ENCODE data around the gene TBC1D10A. TPM values are rescaled to one million over a fixed set of nuclear protein-coding genes. Genes with fewer than 3 reads are reported as not detected.
A peak's percentile ranks its signal among the peaks of the same experiment; 100 is the strongest.

Gene TBC1D10A
- total RNA-seq, 4 donors from 2014 or later: 38.3 to 49.2 (median 43.0) TPM

GRCh38 chr22:30261134-30261533 lies 65.6 kb downstream of the TBC1D10A start:
- DNase-seq (ENCODE audit: low spot score in 2 of 2): no peak
- H3K27me3 ChIP-seq: no peaks in the 10 kb centered on the region
- 88% methylated on average over 8 of the region's 8 CpGs for WGBS
- H3K9me3 ChIP-seq: no peaks in the 10 kb centered on the region
- TF ChIP-seq POLR2AphosphoS5 (IDR thresholded peaks at IDR 0.05) (no peak), EP300 (IDR thresholded peaks at IDR 0.05) (no peak)
- H3K4me3 ChIP-seq: no peak overlapping the region
- no peak overlapping the region for H3K27ac ChIP-seq
- peaks cover 23% of the 10 kb centered on the region for H3K4me1 ChIP-seq
- no peaks in the 10 kb centered on the region for H3K36me3 ChIP-seq

- H3K4me1 ChIP-seq: peaks cover 28% of the 10 kb centered on the region
- H3K27me3 ChIP-seq: no peaks in the 10 kb centered on the region
- no peak overlapping the region for H3K4me3 ChIP-seq
- no peak for DNase-seq (ENCODE audit: low spot score in 2 of 2)
- 85% methylated on average over 8 of the region's 8 CpGs for WGBS
- no peak overlapping the region for H3K27ac ChIP-seq
- H3K9me3 ChIP-seq: no peaks in the 10 kb centered on the region
- no peak for TF ChIP-seq POLR2AphosphoS5 (IDR thresholded peaks at IDR 0.05)
- TF ChIP-seq POLR2A (IDR thresholded peaks at IDR 0.05): no peak
- no peak for TF ChIP-seq CTCF (IDR thresholded peaks at IDR 0.05)
- TF ChIP-seq EP300 (IDR thresholded peaks at IDR 0.05): no peak
- no peaks in the 10 kb centered on the region for H3K36me3 ChIP-seq
Observed at GRCh38 chr22:30260682-30261081, 66.1 kb downstream of the TBC1D10A start.

- Histone ChIP-seq H3K27ac (no peak overlapping the region), H3K27me3 (no peaks in the 10 kb centered on the region), H3K36me3 (no peaks in the 10 kb centered on the region), H3K9me3 (no peaks in the 10 kb centered on the region), H3K4me1 (peaks cover 28% of the 10 kb centered on the region), H3K4me3 (no peak overlapping the region)
- TF ChIP-seq POLR2A (IDR thresholded peaks at IDR 0.05) (no peak), CTCF (IDR thresholded peaks at IDR 0.05) (no peak), EP300 (IDR thresholded peaks at IDR 0.05) (no peak), POLR2AphosphoS5 (IDR thresholded peaks at IDR 0.05) (no peak)
- DNase-seq (ENCODE audit: low spot score in 2 of 2): no peak
- WGBS: 90% methylated on average over 4 of the region's 11 CpGs
Observed at GRCh38 chr22:30260276-30260675, 66.5 kb downstream of the TBC1D10A start.

GRCh38 chr22:30254314-30254713 lies 72.4 kb downstream of the TBC1D10A start:
- DNase-seq (ENCODE audit: low spot score in 2 of 2): no peak
- H3K9me3 ChIP-seq: no peaks in the 10 kb centered on the region
- H3K4me1 ChIP-seq: peaks cover 47% of the 10 kb centered on the region
- no peaks in the 10 kb centered on the region for H3K27me3 ChIP-seq
- H3K4me3 ChIP-seq: no peak overlapping the region
- 67% methylated on average over 2 of the region's 6 CpGs for WGBS
- no peaks in the 10 kb centered on the region for H3K36me3 ChIP-seq
- H3K27ac ChIP-seq: no peak overlapping the region
- TF ChIP-seq POLR2AphosphoS5 (IDR thresholded peaks at IDR 0.05): no peak
- TF ChIP-seq POLR2A (IDR thresholded peaks at IDR 0.05): no peak
- no peak for TF ChIP-seq CTCF (IDR thresholded peaks at IDR 0.05)

- TF ChIP-seq CTCF (IDR thresholded peaks at IDR 0.05): no peak
- TF ChIP-seq EP300 (IDR thresholded peaks at IDR 0.05): no peak
- no peak for TF ChIP-seq POLR2AphosphoS5 (IDR thresholded peaks at IDR 0.05)
- TF ChIP-seq POLR2A (IDR thresholded peaks at IDR 0.05): no peak
- WGBS: 20% methylated on average over 10 of the region's 22 CpGs
- no peaks in the 10 kb centered on the region for H3K36me3 ChIP-seq
- H3K9me3 ChIP-seq: no peaks in the 10 kb centered on the region
- peak overlapping the region; percentile 74 for H3K27ac ChIP-seq
- H3K4me1 ChIP-seq: peaks cover 51% of the 10 kb centered on the region
- DNase-seq (ENCODE audit: low spot score in 2 of 2): peak in 1 of 2 donors; percentile 88
- H3K4me3 ChIP-seq: no peak overlapping the region
- H3K27me3 ChIP-seq: peaks cover 4% of the 10 kb centered on the region
Observed at GRCh38 chr22:30253205-30253852, 73.4 kb downstream of the TBC1D10A start.
